HCT116 (cell line): ENCODE data around the gene CLCA4.

Source experiments
- CTCF ChIP-seq, 3 experiments: fragments of 200-600 bp in 1 of 3; sonication (generic) in 1 of 3; IDR thresholded peaks in 2 of 3; conservative IDR thresholded peaks in 1 of 3; 2 replicates each; pipeline ENCODE4 v1.5.1; 2012 to 2017; ENCODE audit warnings: low read depth in 2 of 3, low read length in 2 of 3, antibody characterized with exemption in 1 of 3, borderline replicate concordance in 1 of 3, control low read depth in 1 of 3, mild to moderate bottlenecking in 1 of 3, mixed read lengths in 1 of 3, mixed run types in 1 of 3, moderate library complexity in 1 of 3; ENCODE audit not compliant: insufficient read depth in 1 of 3
- EZH2 ChIP-seq: fragments of 200-600 bp; sonication (generic); IDR thresholded peaks from 2 replicates; pipeline ENCODE4 v1.6.1; 2017; ENCODE audit warnings: antibody characterized with exemption, mixed run types
- EZH2phosphoT487 ChIP-seq: fragments of 200-600 bp; IDR thresholded peaks from 2 replicates; pipeline ENCODE4 v1.6.1; 2018; ENCODE audit warnings: antibody characterized with exemption, borderline replicate concordance
- FOSL1 ChIP-seq: IDR thresholded peaks from 2 replicates; pipeline ENCODE4 v1.6.1; 2012; ENCODE audit warnings: low read depth
- POLR2A ChIP-seq: IDR thresholded peaks from 2 replicates; pipeline ENCODE4 v1.7.0; 2011; ENCODE audit warnings: borderline replicate concordance; ENCODE audit not compliant: insufficient read depth, insufficient read length; ENCODE audit errors: extremely low read depth
- POLR2AphosphoS5 ChIP-seq: IDR thresholded peaks from 2 replicates; pipeline ENCODE4 v1.6.1; 2011; ENCODE audit warnings: mild to moderate bottlenecking, low read depth, low read length, moderate library complexity
- SRF ChIP-seq: IDR thresholded peaks from 2 replicates; pipeline ENCODE4 v1.6.1; 2012; ENCODE audit warnings: low read depth

GRCh38 chr1:86502721-86503405 is 44.0 kb upstream of the CLCA4 start:
- no peak for TF ChIP-seq EZH2
- no peak for TF ChIP-seq SRF
- TF ChIP-seq POLR2AphosphoS5: no peak
- no peak for TF ChIP-seq CTCF (IDR thresholded peaks at IDR 0.05 in 2 of 3, conservative IDR thresholded peaks at IDR 0.05 in 1 of 3; ENCODE audit: borderline replicate concordance in 1 of 3, insufficient read depth in 1 of 3, low read depth in 2 of 3, low read length in 2 of 3)
- TF ChIP-seq POLR2A: no peak
- TF ChIP-seq EZH2phosphoT487: no peak
- no peak for TF ChIP-seq FOSL1
